Neural cell (in vitro differentiated cells): ENCODE results near the gene PTPRQ. TPM values are rescaled to one million over a fixed set of nuclear protein-coding genes. Genes with fewer than 3 reads are reported as not detected.

Experiments
- H2AFZ ChIP-seq: fragments of 200-600, 300-800 bp; sonication (generic), shearing (Covaris generic); 2 replicates; pipeline ENCODE4 v1.6.0; 2014; ENCODE audit warnings: low read depth, mild to moderate bottlenecking, antibody characterized with exemption, low read length, moderate library complexity
- H3F3A ChIP-seq: fragments of 200-600 bp; shearing (Covaris generic); 2 replicates; pipeline ENCODE4 v1.6.1; 2016; ENCODE audit warnings: mild to moderate bottlenecking, moderate library complexity, mixed read lengths, antibody characterized with exemption, low read length; ENCODE audit not compliant: insufficient read depth, poor library complexity, severe bottlenecking
- H3K27ac ChIP-seq: fragments of 200-600, 300-800 bp; sonication (generic), shearing (Covaris generic); 2 replicates; pipeline ENCODE4 v1.5.1; 2014; ENCODE audit warnings: mild to moderate bottlenecking, low read length, moderate library complexity
- H3K27me3 ChIP-seq: fragments of 300-800, 200-600 bp; sonication (generic), shearing (Covaris generic); 2 replicates; pipeline ENCODE4 v1.6.0; 2014; ENCODE audit warnings: mild to moderate bottlenecking, low read depth, low read length, moderate library complexity; ENCODE audit not compliant: insufficient read depth
- H3K36me3 ChIP-seq: fragments of 300-800, 200-600 bp; sonication (generic), shearing (Covaris generic); 2 replicates; pipeline ENCODE4 v1.5.1; 2014; ENCODE audit warnings: mild to moderate bottlenecking, antibody characterized with exemption, low read length, moderate library complexity; ENCODE audit not compliant: insufficient read depth
- H3K4me2 ChIP-seq: fragments of 300-800, 200-600 bp; sonication (generic), shearing (Covaris generic); 2 replicates; pipeline ENCODE4 v1.6.0; 2014; ENCODE audit warnings: mild to moderate bottlenecking, low read length
- H3K4me3 ChIP-seq: fragments of 300-800, 200-600 bp; sonication (generic), shearing (Covaris generic); 2 replicates; pipeline ENCODE4 v1.5.1; 2014; ENCODE audit warnings: mild to moderate bottlenecking, low read length, moderate library complexity
- H3K79me2 ChIP-seq: fragments of 200-600 bp; shearing (Covaris generic); replicated peaks from 2 replicates; pipeline ENCODE4 v1.6.0; 2014; ENCODE audit warnings: mild to moderate bottlenecking, low read length, moderate library complexity; ENCODE audit not compliant: insufficient read depth
- H3K9ac ChIP-seq: fragments of 300-800, 200-600 bp; sonication (generic), shearing (Covaris generic); 2 replicates; pipeline ENCODE4 v1.6.1; 2016; ENCODE audit warnings: mild to moderate bottlenecking, low read length, mixed read lengths
- H3K9me2 ChIP-seq: fragments of 200-600 bp; shearing (Covaris generic); 2 replicates; pipeline ENCODE4 v1.6.1; 2016; ENCODE audit warnings: mild to moderate bottlenecking, low read length, mixed read lengths; ENCODE audit not compliant: insufficient read depth
- H3K9me3 ChIP-seq: fragments of 200-600, 300-800 bp; sonication (generic), shearing (Covaris generic); 2 replicates; pipeline ENCODE4 v1.6.1; 2016; ENCODE audit warnings: mild to moderate bottlenecking, mixed run types, low read length, moderate library complexity, mixed read lengths
- H4K20me1 ChIP-seq: fragments of 200-600 bp; shearing (Covaris generic); 2 replicates; pipeline ENCODE4 v1.6.1; 2016; ENCODE audit warnings: mild to moderate bottlenecking, mixed run types; ENCODE audit not compliant: insufficient read depth
- CTCF ChIP-seq: fragments of 450-650 bp; IDR thresholded peaks from 2 replicates; pipeline ENCODE4 v1.5.1; 2014; ENCODE audit warnings: antibody characterized with exemption, mild to moderate bottlenecking, moderate library complexity; ENCODE audit not compliant: poor library complexity, severe bottlenecking
- EP300 ChIP-seq: fragments of 450-650 bp; conservative IDR thresholded peaks from 2 replicates; pipeline ENCODE4 v1.6.1; 2014; ENCODE audit warnings: antibody characterized with exemption, mild to moderate bottlenecking, moderate library complexity; ENCODE audit not compliant: poor library complexity, severe bottlenecking
- EZH2 ChIP-seq: fragments of 200-600, 300-800 bp; shearing (Covaris generic), sonication (generic); IDR thresholded peaks from 2 replicates; pipeline ENCODE4 v1.6.1; 2014; ENCODE audit warnings: antibody characterized with exemption, low read length, borderline replicate concordance, mild to moderate bottlenecking; ENCODE audit not compliant: insufficient read depth, poor library complexity, severe bottlenecking
- MXI1 ChIP-seq: fragments of 450-650 bp; conservative IDR thresholded peaks from 2 replicates; pipeline ENCODE4 v1.6.1; 2014; ENCODE audit warnings: antibody characterized with exemption, mild to moderate bottlenecking; ENCODE audit not compliant: poor library complexity, severe bottlenecking
- POLR2AphosphoS5 ChIP-seq: IDR thresholded peaks from 2 replicates; pipeline ENCODE4 v1.6.1; 2012
- RAD21 ChIP-seq: fragments of 450-650 bp; conservative IDR thresholded peaks from 2 replicates; pipeline ENCODE4 v1.6.1; 2014; ENCODE audit warnings: antibody characterized with exemption, mild to moderate bottlenecking, moderate library complexity
- REST ChIP-seq: IDR thresholded peaks from 2 replicates; pipeline ENCODE4 v1.6.1; 2012; ENCODE audit warnings: borderline replicate concordance
- SMC3 ChIP-seq: fragments of 450-650 bp; conservative IDR thresholded peaks from 2 replicates; pipeline ENCODE4 v1.6.1; 2014; ENCODE audit warnings: antibody characterized with exemption, mild to moderate bottlenecking, moderate library complexity; ENCODE audit not compliant: poor library complexity
- TAF1 ChIP-seq: IDR thresholded peaks from 2 replicates; pipeline ENCODE4 v1.6.1; 2012; ENCODE audit warnings: low read depth
- polyA plus RNA-seq: library from polyadenylated mRNA; depleted of rRNA; stranded (reverse); fragments of >200 nt; gene quantifications from 2 replicates; pipeline ENCODE4 v1.2.3, GENCODE V29; 2014

The PTPRQ gene
- polyA plus RNA-seq, 1 donor from 2014 or later, result not detected

- Histone ChIP-seq H3K36me3 (no peaks in the 10 kb centered on the region), H3K4me2 (no peak overlapping the region), H3K9me3 (no peaks in the 10 kb centered on the region), H3K27me3 (no peaks in the 10 kb centered on the region), H3K9me2 (no peaks in the 10 kb centered on the region), H3K79me2 (no peaks in the 10 kb centered on the region), H3K9ac (no peak overlapping the region), H3K4me3 (no peak overlapping the region), H2AFZ (no peak overlapping the region), H3K27ac (no peak overlapping the region), H3F3A (no peaks in the 10 kb centered on the region), H4K20me1 (no peaks in the 10 kb centered on the region)
- TF ChIP-seq EP300 (no peak), EZH2 (no peak), POLR2AphosphoS5 (no peak), RAD21 (no peak), TAF1 (no peak), MXI1 (no peak), CTCF (no peak), REST (no peak), SMC3 (no peak)
Measured at GRCh38 chr12:80559766-80560165, 115.7 kb downstream of the PTPRQ start.

GRCh38 chr12:80565271-80565670, 121.2 kb downstream of the PTPRQ start:
- Histone ChIP-seq H3K79me2 (no peaks in the 10 kb centered on the region), H3K4me2 (no peak overlapping the region), H3K27me3 (no peaks in the 10 kb centered on the region), H4K20me1 (no peaks in the 10 kb centered on the region), H3K9me2 (no peaks in the 10 kb centered on the region), H3F3A (no peaks in the 10 kb centered on the region), H3K9me3 (no peaks in the 10 kb centered on the region), H2AFZ (no peak overlapping the region), H3K27ac (no peak overlapping the region), H3K36me3 (no peaks in the 10 kb centered on the region), H3K4me3 (no peak overlapping the region), H3K9ac (no peak overlapping the region)
- TF ChIP-seq RAD21 (no peak), TAF1 (no peak), CTCF (no peak), SMC3 (no peak), EP300 (no peak), MXI1 (no peak), REST (no peak), EZH2 (no peak), POLR2AphosphoS5 (no peak)
